ENCODE results near the gene PTAFR. TPM values are rescaled to one million over a fixed set of nuclear protein-coding genes. Genes with fewer than 3 reads are reported as not detected.

Gene PTAFR
- total RNA-seq, 6 donors from 2014 or later, result 10.5 to 42.3 (median 22.0) TPM

GRCh38 chr1:28172713-28173150, 3.8 kb downstream of the PTAFR start:
- Histone ChIP-seq H3K36me3 (no peaks in the 10 kb centered on the region), H3K4me3 (peak overlapping the region in 1 of 4 donors; percentile 4), H3K9me3 (no peaks in the 10 kb centered on the region), H3K27me3 (no peaks in the 10 kb centered on the region), H3K27ac (peak overlapping the region; percentile 28 to 88 (median 81)), H3K4me1 (peaks cover 30 to 44% (median 39%) of the 10 kb centered on the region in 4 donors)
- peak in 1 of 2 donors; percentile 55 for DNase-seq
- 12 to 16% methylated on average over 8 of the region's 8 CpGs for WGBS, 2 donors
- TF ChIP-seq POLR2AphosphoS5 (IDR thresholded peaks at IDR 0.05), result peak in 1 of 2 donors; percentile 28
- TF ChIP-seq EP300 (IDR thresholded peaks at IDR 0.05), result no peak
- ATAC-seq (ENCODE audit: low FRiP score in 2 of 2), result peak in 1 of 2 donors; percentile 48

GRCh38 chr1:28171246-28171645, 5.2 kb downstream of the PTAFR start:
- Histone ChIP-seq H3K4me1 (peaks cover 27 to 44% (median 39%) of the 10 kb centered on the region in 4 donors), H3K9me3 (no peaks in the 10 kb centered on the region), H3K4me3 (no peak overlapping the region), H3K27me3 (no peaks in the 10 kb centered on the region), H3K27ac (peak overlapping the region in 1 of 4 donors; percentile 28), H3K36me3 (no peaks in the 10 kb centered on the region)
- no peak for ATAC-seq (ENCODE audit: low FRiP score in 2 of 2)
- DNase-seq, result no peak
- 85 to 88% methylated on average over 7 of the region's 7 CpGs for WGBS, 2 donors
- no peak for TF ChIP-seq CTCF (IDR thresholded peaks at IDR 0.05)
- TF ChIP-seq POLR2AphosphoS5 (IDR thresholded peaks at IDR 0.05), result no peak
- TF ChIP-seq POLR2A (IDR thresholded peaks at IDR 0.05), result no peak
- no peak for TF ChIP-seq EP300 (IDR thresholded peaks at IDR 0.05)

- H3K9me3 ChIP-seq, result no peaks in the 10 kb centered on the region
- ATAC-seq (ENCODE audit: low FRiP score in 2 of 2), result no peak
- no peak overlapping the region for H3K4me3 ChIP-seq
- no peak for TF ChIP-seq POLR2A (IDR thresholded peaks at IDR 0.05)
- no peak for TF ChIP-seq POLR2AphosphoS5 (IDR thresholded peaks at IDR 0.05)
- TF ChIP-seq CTCF (IDR thresholded peaks at IDR 0.05), result no peak
- no peak for TF ChIP-seq EP300 (IDR thresholded peaks at IDR 0.05)
- H3K27me3 ChIP-seq, result no peaks in the 10 kb centered on the region
- peak overlapping the region in 1 of 4 donors; percentile 46 for H3K27ac ChIP-seq
- 93 to 100% methylated on average over 2 of the region's 2 CpGs for WGBS, 2 donors
- no peak for DNase-seq
- peaks cover 27 to 44% (median 39%) of the 10 kb centered on the region in 4 donors for H3K4me1 ChIP-seq
- H3K36me3 ChIP-seq, result no peaks in the 10 kb centered on the region
Observed at GRCh38 chr1:28170001-28170596, 6.4 kb downstream of the PTAFR start.

GRCh38 chr1:28163496-28164161, 12.9 kb downstream of the PTAFR start:
- no peak for DNase-seq
- no peaks in the 10 kb centered on the region for H3K36me3 ChIP-seq
- H3K4me3 ChIP-seq, result no peak overlapping the region
- ATAC-seq (ENCODE audit: low FRiP score in 2 of 2), result peak in 1 of 2 donors; percentile 37
- H3K27me3 ChIP-seq, result no peaks in the 10 kb centered on the region
- TF ChIP-seq CTCF (IDR thresholded peaks at IDR 0.05) (no peak), POLR2AphosphoS5 (IDR thresholded peaks at IDR 0.05) (no peak)
- H3K9me3 ChIP-seq, result no peaks in the 10 kb centered on the region
- peak overlapping the region in 2 of 4 donors; percentile 36 to 39 for H3K27ac ChIP-seq
- peaks cover 25 to 44% (median 29%) of the 10 kb centered on the region in 4 donors for H3K4me1 ChIP-seq
- WGBS, 2 donors, result 56 to 58% methylated on average over 4 of the region's 4 CpGs

- Histone ChIP-seq H3K27me3 (no peaks in the 10 kb centered on the region), H3K36me3 (no peaks in the 10 kb centered on the region), H3K4me3 (no peak overlapping the region), H3K4me1 (peaks cover 26 to 46% (median 30%) of the 10 kb centered on the region in 4 donors), H3K9me3 (no peaks in the 10 kb centered on the region), H3K27ac (peak overlapping the region; percentile 72 to 85 (median 80))
- WGBS, 2 donors, result 89 to 90% methylated on average over 5 to 7 of the region's 7 CpGs
- ATAC-seq (ENCODE audit: low FRiP score in 2 of 2), result no peak
- no peak for DNase-seq
- TF ChIP-seq POLR2AphosphoS5 (IDR thresholded peaks at IDR 0.05), result no peak
- TF ChIP-seq EP300 (IDR thresholded peaks at IDR 0.05), result no peak
- TF ChIP-seq CTCF (IDR thresholded peaks at IDR 0.05), result no peak
- no peak for TF ChIP-seq POLR2A (IDR thresholded peaks at IDR 0.05)
Observed at GRCh38 chr1:28162151-28162550, 14.3 kb downstream of the PTAFR start.

Data from upper lobe of left lung (tissue), 6 donors.